ENCODE results near the gene KIFC3. TPM values are rescaled to one million over a fixed set of nuclear protein-coding genes. Genes with fewer than 3 reads are reported as not detected.

Gene KIFC3
- total and polyA plus RNA-seq, 2 donors (not counting 1 experiment from before 2014, with no cell fraction given): 0.07 to 0.67 TPM

- no peak for TF ChIP-seq EZH2 (IDR thresholded peaks at IDR 0.05; ENCODE audit: borderline replicate concordance, insufficient read depth, low read depth, low read length, poor library complexity, severe bottlenecking)
- TF ChIP-seq CTCF (IDR thresholded peaks at IDR 0.05): no peak
- Histone ChIP-seq H2AFZ (ENCODE audit: insufficient read depth, low read depth, low read length, poor library complexity, severe bottlenecking) (no peak overlapping the region), H3K27me3 (replicated peaks in 1 of 4; ENCODE audit: control extremely low read depth in 1 of 4, control insufficient read depth in 3 of 4, insufficient read depth in 4 of 4, low read length in 3 of 4) (no peaks in the 10 kb centered on the region), H3K36me3 (replicated peaks in 1 of 2; ENCODE audit: control extremely low read depth in 1 of 2, control insufficient read depth in 1 of 2, extremely low read depth in 1 of 2, insufficient read depth in 2 of 2, low read length in 1 of 2) (no peaks in the 10 kb centered on the region), H3K4me3 (ENCODE audit: control extremely low read depth in 1 of 5, extremely low read depth in 1 of 5, insufficient read depth in 1 of 5, low read depth in 2 of 5, low read length in 4 of 5) (no peak overlapping the region), H3K9ac (ENCODE audit: low read length) (no peak overlapping the region), H3K4me1 (ENCODE audit: control insufficient read depth in 2 of 2, insufficient read depth in 2 of 2, low read length in 2 of 2) (peaks cover 0 to 4% of the 10 kb centered on the region in 2 donors), H4K20me1 (ENCODE audit: control insufficient read depth, insufficient read depth, low read length, poor library complexity, severe bottlenecking) (no peaks in the 10 kb centered on the region), H3K79me2 (ENCODE audit: control insufficient read depth, insufficient read depth, low read length) (no peaks in the 10 kb centered on the region), H3K27ac (ENCODE audit: low read length in 2 of 2) (no peak overlapping the region), H3K9me3 (ENCODE audit: control extremely low read depth in 1 of 3, control insufficient read depth in 2 of 3, insufficient read depth in 1 of 3, low read length in 2 of 3) (no peaks in the 10 kb centered on the region), H3K4me2 (replicated peaks; ENCODE audit: low read depth, low read length, poor library complexity, severe bottlenecking) (no peak overlapping the region)
- intact Hi-C loops (cut with micrococcal nuclease): no loop called here
- Mint-ChIP-seq H3K27ac (no peak overlapping the region), H3K9me3 (ENCODE audit: insufficient read depth) (no peaks in the 10 kb centered on the region), H3K4me3 (no peak overlapping the region), H3K4me1 (no peaks in the 10 kb centered on the region), H3K27me3 (peaks cover 16% of the 10 kb centered on the region)
- CTCF ChIA-PET: no interaction called here
- WGBS (ENCODE audit: insufficient coverage): 87% methylated on average over 4 of the region's 5 CpGs
- ATAC-seq (ENCODE audit: low read depth) (no peak), DNase-seq (no peak)
- POLR2A ChIA-PET: no interaction called here
Observed at GRCh38 chr16:57842601-57843000, 40.3 kb upstream of the KIFC3 start.

DNA sequence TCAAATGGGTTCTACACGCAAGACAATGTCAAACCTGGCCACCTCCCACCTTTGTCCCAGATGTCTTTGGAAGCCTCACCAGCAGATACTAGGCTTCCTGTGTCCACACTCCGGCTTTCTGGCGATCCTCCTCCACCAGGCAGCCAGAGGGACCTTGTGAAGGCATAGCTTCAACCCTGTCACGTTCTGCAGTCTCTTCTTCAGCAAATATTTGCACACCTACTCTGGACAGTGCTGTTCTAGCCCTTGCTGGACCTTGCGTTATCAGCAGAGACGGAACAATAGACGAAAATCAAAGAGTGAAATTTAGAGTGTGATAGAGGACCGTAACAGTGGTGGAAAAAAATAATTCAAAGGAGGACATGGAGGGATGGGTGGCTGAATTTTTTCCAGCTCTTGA, 38.5 kb upstream of the KIFC3 start:
- POLR2A ChIA-PET: no interaction called here
- H3K4me2 ChIP-seq (replicated peaks; ENCODE audit: low read depth, low read length, poor library complexity, severe bottlenecking): no peak overlapping the region

More for the DNA sequence above, 38.5 kb upstream of the KIFC3 start:
- DNase-seq (no peak), ATAC-seq (ENCODE audit: low read depth) (no peak)
- TF ChIP-seq EZH2 (IDR thresholded peaks at IDR 0.05; ENCODE audit: borderline replicate concordance, insufficient read depth, low read depth, low read length, poor library complexity, severe bottlenecking) (no peak), CTCF (IDR thresholded peaks at IDR 0.05) (no peak)
- H3K79me2 ChIP-seq (ENCODE audit: control insufficient read depth, insufficient read depth, low read length): no peaks in the 10 kb centered on the region
- no peak overlapping the region for H3K27ac ChIP-seq (ENCODE audit: low read length in 2 of 2)
- no peaks in the 10 kb centered on the region for H3K9me3 ChIP-seq (ENCODE audit: control extremely low read depth in 1 of 3, control insufficient read depth in 2 of 3, insufficient read depth in 1 of 3, low read length in 2 of 3)
- Mint-ChIP-seq H3K4me1 (no peaks in the 10 kb centered on the region), H3K4me3 (no peak overlapping the region), H3K27ac (no peak overlapping the region), H3K9me3 (ENCODE audit: insufficient read depth) (no peaks in the 10 kb centered on the region), H3K27me3 (peaks cover 17% of the 10 kb centered on the region)
- no peak overlapping the region for H3K9ac ChIP-seq (ENCODE audit: low read length)
- intact Hi-C loops (cut with micrococcal nuclease): no loop called here
- no peak overlapping the region for H3K4me3 ChIP-seq (ENCODE audit: control extremely low read depth in 1 of 5, extremely low read depth in 1 of 5, insufficient read depth in 1 of 5, low read depth in 2 of 5, low read length in 4 of 5)
- 91% methylated on average over 8 of the region's 8 CpGs for WGBS (ENCODE audit: insufficient coverage)
- H3K4me1 ChIP-seq (ENCODE audit: control insufficient read depth in 2 of 2, insufficient read depth in 2 of 2, low read length in 2 of 2): no peaks in the 10 kb centered on the region
- no peaks in the 10 kb centered on the region for H3K36me3 ChIP-seq (replicated peaks in 1 of 2; ENCODE audit: control extremely low read depth in 1 of 2, control insufficient read depth in 1 of 2, extremely low read depth in 1 of 2, insufficient read depth in 2 of 2, low read length in 1 of 2)
- H4K20me1 ChIP-seq (ENCODE audit: control insufficient read depth, insufficient read depth, low read length, poor library complexity, severe bottlenecking): no peaks in the 10 kb centered on the region
- H2AFZ ChIP-seq (ENCODE audit: insufficient read depth, low read depth, low read length, poor library complexity, severe bottlenecking): no peak overlapping the region
- no peaks in the 10 kb centered on the region for H3K27me3 ChIP-seq (replicated peaks in 1 of 4; ENCODE audit: control extremely low read depth in 1 of 4, control insufficient read depth in 3 of 4, insufficient read depth in 4 of 4, low read length in 3 of 4)
- CTCF ChIA-PET: no interaction called here
